GM21423 (cell line): Measurements from ENCODE around the gene EPB42.
"Not testable (repeated sequence)": the region's sequence is repeated elsewhere in the genome, so short reads cannot be mapped to it uniquely, and the experiment has no call there.

Experiments used
- ATAC-seq: cut with Tn5 transposase; IDR thresholded peaks from one replicate; pipeline ENCODE4 v1.9.1; 2021; ENCODE audit warnings: mild to moderate bottlenecking, moderate library complexity; ENCODE audit not compliant: unreplicated experiment

Gene EPB42

DNA sequence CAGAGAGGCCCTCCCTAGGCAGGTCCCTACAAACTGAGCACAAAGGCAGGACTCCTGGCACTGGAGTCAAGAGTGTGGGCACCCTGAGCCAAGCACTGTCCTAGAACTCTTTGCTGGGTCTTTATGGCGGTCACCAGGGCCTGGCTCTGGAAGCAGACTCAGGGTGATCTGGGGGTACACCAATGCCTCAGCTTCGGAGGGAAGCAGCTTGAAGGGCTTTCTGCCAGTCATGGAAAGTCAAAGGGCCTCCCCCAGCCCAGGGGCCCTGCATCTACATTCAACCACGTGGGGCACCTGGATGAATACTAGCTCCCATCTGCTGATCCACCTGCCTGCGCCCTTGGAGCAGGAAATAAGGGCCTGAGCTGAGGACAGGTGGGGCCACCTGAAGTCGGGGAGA is 7.4 kb downstream of the EPB42 start:
- ATAC-seq = no peak

DNA sequence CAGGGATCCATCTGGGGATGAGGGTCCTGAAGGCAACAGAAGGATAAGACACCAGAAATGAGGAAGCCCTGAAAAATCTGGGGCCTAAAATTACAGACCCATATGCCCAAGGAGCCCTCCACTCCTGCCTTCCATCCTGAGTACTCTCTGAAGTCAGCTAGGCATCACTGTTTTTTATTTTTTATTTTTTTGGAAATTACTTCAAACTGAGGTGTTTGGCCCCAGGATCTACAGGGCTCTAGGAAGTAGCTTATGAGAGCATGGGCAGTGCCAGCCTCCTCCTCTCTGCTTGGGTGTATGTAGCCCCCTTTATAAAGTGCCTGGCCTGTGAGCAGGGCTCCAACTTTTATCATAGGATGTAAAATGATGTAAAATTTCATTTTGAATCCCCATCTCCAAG is 7.9 kb downstream of the EPB42 start:
- no peak for ATAC-seq

DNA sequence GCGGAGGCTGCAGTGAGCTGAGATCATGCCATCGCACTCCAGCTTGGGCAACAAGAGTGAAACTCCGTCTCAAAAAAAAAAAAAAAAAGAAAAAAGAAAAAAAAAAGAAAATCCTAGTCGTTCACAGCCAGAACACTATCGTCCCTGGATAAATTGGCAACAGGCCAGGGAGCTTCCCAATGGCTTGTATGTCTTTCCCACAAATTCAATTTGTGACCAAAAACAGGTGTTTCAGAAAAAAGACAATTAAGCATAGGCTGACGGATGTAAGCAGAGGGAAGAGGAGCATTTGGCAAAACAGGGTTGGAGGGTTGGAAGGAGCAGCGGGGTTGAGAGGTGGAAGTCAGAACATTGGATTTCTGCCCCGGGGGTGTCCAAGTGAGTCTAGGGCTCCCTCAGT is 8.5 kb downstream of the EPB42 start:
- no peak for ATAC-seq

DNA sequence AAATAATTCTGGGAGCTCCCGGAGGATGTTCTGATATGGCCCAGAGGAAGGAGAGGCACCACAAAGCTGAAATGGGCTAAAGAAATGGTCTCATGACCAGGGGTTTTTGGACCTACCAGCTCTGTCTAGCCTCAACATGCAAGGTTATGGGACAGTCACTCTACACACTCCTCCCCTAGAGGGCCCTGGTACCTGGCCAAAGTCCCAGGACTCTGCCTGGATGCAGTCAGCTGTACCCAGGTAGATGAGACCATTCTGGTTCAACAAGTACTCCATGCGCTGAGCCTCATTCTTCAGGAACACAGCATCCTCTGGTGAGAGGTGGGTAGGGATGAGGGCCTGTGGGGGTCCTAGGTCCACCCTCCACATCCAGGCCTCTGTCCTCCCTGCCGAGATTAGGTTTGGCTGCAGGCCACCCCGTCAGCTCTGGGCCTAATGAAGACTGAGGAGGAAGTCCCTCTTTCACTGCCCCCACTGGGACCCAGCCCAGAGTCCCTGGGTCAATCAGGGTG is 9.5 kb downstream of the EPB42 start:
- ATAC-seq = no peak

DNA sequence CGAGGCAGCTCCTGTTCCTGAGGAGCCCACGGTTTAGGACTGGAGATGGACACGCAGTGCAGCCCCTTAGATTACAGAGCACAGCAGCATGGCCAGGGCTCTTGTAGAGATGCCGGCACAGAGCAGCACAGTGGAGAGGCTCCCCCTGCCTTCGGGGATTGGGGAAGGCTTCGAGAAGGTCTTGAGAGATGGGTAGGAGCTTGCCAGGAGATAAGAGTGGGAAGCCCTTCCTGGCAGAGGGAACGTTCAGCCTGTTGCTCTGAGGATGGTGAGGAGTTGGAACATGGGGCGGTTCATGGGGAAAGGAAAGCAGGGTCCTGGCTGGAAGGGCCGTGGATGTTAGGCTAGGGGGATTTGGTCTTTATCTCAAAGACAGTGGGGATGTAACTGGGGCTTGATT is 10.0 kb downstream of the EPB42 start:
- no peak for ATAC-seq

DNA sequence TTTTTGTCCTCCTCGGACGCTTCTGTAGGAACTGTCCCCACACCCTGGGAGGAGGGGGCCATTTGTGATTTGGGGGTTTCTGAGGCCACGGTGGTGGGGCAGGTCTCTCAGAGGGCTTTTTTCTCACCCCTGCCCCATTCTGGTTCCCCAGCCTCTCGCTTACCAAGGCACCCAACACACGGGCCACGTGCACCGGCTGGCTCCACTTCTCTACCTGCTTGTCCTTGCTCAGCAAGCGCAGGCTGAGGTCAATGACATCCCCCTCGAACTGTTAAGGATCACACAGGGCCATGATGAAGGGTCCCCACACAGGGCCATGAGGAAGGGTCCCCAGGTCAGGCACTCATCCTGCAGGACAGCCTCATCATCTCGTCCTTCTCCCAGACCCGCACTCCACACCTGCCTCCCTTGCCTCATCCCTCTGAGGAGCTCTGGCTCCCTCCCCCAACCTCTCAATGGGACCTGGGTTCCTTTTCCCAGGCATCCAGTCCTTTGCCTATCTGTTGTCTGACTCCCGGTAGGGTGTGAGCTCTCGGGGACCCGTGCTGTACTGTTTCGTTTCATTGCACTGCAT is 10.6 kb downstream of the EPB42 start:
- ATAC-seq = no peak

DNA sequence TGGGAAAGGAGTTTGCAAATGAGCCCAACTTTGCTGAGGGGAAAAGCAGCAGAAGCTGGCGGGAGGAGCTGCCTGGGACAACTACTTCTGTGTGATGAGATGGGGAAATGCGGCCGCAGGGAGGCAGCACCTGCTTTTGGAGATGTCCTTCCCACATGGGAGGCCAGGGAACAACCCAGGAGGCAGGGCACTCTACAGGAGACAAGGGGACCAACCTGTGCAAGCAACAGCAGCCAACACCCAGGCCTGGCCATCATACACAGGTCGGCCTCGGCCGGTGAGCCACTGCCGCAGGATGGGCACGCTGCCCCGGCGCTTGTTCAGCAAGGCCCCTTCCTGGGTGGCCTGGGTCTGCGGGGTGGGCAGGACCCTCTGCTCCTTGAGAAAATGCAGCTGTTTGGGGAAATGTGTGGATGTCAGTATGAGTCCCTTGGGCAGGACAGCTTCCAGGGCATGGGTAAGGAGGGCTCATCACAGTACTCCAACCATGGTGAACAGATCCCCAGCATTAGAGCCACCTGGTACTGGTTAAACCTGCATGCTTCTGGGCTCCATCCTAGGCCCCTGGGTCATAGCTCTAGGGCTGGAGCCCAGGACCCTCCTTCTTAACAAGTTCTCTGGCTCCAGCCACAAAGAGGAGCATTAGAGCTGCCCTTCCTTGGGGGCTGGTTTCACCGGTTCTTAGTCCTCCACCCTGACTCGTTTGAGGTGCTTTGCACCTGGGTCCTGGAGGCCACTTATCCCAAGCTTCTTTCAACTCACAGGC is 11.6 kb downstream of the EPB42 start:
- no peak for ATAC-seq

DNA sequence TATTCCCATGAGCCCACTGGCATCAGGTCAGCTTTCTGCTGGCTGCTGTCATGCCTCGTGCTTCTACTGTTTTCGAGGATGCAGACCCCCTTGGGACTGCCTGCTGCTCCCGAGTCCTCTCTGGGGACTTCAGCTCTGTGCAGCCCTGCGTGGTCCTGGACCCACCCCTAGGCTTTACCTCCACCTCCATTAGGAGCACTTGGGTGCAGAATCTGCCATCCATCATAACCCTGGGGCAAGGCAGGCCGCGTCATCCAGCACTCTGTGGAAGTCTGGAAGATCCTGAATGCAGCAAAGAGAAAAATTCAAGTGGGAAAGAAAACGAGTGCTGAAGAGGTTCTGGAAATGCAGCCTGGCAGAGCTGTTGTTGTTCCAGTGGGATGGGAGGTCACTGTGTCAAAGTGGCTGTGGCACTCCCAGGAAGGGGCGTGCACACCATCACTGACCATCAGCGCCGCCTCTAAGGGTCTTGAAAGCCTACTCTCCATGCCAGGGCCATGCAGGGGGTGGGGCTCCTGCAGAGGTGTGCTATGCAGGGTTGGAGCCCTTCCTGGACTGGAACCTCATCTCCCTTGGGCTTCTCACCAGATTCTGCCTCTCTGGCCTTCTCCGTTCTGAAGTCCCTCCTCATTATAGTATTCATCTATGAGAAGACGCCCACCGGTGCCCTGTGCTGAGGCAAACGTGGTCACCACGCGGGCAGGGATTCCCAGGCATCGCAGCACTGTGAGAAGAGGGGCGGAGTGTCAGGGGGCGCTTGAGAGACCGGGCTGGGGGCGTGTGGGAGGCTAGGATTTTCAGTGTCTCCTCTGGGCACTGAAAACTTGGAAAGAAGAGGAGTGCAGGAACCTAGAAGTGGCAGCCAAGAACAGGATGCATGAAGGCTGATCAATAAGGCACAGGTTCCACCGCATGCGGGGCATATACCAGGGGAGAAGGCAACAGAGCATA is 12.5 kb downstream of the EPB42 start:
- ATAC-seq = no peak

DNA sequence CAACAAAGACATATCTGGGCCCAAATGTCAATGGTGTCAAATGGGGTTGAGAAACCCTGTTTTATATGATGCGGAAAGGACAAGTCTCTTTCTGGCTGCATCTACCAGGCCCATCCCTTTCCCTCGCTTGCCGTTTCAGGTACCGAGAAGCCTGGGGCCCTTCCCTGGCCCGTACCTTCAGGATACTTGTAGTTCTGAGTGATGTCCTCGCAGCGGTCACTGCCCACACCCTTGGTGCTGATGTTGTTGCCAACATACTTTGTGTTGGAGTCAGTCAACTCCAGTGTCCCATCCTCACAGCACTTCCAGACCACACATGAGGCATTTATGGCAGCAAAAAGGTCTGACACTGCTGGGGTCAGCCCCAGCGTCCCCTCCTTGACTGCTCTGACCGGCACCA is 13.8 kb downstream of the EPB42 start:
- ATAC-seq = no peak

DNA sequence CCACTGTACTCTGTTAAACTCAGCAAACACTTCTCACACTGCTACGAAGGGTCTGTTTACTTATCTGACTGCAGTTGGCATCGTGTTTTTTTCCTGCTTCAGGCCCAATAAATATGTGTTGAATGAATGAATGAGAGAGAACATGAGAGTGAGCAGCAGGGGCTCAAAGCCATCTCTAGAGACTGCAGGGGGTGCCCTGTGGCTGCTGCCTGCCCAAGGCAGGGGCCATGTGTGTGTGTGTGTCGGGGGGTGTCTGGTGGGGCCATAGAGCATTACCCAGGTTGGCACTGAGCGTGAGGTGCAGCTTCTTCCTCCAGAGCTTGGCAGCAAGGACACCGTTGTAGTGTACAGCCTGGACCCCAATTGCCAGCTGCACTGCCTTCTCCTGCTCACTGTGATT is 14.8 kb downstream of the EPB42 start:
- no peak for ATAC-seq

DNA sequence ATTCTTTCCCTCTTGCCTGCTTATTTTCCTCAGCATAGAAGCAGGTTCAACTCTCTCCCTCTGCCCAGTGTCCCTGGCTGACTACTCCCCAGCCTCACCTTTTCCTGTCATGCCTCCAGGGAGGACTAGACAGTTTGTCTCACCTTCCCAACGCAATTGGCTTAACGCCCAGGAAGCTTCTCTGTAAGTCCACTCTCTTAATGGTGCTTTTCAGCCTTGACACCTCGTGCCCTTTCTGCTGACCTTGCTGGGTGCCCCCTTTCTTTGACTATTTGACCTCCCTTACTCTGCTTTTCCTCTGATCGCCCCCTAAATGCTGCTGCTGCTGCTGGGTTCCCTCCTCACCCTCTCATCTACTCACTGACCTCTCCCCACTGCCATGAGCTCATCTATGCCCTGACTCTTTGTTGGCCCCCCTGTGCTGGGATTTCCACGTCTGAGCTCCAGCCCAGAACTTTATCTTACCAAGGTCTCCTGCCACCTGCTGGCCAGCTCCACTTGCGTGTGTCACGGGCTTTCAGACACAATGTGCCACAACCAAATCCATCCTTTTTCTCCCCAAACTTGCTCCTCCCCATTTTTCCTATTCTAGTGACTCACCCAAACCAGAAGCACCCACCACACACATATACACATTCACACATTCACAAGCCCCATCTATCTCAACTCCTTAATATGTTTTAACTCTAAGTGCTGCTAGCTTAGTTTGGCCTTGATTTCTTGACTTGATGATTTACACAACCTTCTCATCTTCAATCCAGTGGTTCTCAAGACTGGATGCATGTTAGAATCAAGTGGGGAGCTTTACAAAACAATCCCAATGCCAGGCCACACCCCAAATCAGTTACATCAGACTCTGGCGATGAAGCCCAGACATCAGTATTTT is 16.6 kb downstream of the EPB42 start:
- no peak for ATAC-seq

DNA sequence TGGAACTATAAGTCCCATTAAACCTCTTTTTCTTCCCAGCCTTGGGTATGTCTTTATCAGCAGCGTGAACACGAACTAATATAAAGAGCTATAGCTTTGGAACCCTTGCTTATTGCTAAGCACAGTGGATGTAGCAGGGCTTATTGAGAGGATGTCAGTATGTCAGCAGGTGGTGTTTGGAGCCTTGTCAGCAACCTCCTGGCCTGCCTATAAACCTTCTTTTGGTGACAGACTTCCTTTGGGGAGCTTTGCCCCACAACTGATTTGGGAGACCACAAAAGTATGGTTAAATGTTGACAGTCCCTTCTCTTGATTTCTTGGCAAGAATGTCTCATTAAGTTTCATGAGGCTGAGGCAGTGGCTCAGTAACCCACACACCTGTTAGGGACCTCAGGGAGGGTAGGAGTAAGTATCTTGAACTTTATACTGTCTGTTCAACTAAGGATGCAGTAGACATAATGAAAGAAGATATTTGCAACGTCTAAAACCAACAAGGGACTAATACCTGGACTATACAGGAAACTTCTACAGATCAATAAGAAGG is 20.8 kb downstream of the EPB42 start:
- ATAC-seq = no peak

DNA sequence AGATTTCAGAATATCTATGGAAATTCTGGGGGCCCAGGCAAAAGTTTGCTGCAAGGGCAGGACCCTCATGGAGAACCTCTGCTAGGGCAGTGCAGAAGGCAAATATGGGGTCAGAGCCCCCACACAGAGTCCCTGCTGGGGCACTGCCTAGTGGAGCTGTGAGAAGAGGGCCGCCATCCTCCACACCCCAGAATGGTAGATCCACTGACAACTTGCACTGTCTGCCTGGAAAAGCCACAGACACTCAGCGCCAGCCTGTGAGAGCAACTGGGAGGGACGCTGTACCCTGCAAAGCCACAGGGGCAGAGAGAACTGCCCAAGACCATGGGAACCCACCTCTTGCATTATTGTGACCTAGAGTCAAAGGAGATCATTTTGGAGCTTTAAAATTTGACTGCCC is 21.8 kb downstream of the EPB42 start:
- ATAC-seq = no peak

DNA sequence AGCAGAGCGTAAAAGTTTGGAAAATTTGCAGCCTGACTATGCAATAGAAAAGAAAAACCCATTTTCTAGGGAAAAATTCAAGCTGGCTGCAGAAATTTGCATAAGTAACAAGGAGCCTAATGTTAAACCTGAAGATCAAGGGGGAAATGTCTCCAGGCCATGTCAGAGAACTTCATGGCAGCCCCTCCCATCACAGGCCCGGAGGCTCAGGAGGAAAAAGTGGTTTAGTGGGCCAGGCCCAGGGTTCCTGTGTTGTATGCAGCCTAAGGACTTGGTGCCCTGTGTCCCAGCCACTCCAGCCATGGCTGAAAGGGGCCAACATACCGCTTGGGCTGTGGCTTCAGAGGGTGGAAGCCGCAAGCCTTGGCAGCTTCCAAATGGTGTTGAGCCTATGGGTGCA is 22.3 kb downstream of the EPB42 start:
- ATAC-seq = not testable (repeated sequence)

DNA sequence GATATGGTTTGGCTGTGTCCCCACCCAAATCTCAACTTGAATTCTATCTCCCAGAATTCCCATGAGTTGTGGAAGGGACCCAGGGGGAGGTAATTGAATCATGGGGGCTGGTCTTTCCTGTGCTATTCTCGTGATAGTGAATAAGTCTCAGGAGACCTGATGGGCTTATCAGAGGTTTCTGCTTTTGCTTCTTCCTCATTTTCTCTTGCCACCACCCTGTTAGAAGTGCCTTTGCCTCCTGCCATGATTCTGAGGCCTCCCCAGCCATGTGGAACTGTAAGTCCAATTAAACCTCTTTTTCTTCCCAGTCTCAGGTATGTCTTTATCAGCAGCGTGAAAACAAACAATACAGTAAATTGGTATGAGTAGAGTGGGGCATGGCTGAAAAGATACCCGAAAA is 23.0 kb downstream of the EPB42 start:
- ATAC-seq = not testable (repeated sequence)

DNA sequence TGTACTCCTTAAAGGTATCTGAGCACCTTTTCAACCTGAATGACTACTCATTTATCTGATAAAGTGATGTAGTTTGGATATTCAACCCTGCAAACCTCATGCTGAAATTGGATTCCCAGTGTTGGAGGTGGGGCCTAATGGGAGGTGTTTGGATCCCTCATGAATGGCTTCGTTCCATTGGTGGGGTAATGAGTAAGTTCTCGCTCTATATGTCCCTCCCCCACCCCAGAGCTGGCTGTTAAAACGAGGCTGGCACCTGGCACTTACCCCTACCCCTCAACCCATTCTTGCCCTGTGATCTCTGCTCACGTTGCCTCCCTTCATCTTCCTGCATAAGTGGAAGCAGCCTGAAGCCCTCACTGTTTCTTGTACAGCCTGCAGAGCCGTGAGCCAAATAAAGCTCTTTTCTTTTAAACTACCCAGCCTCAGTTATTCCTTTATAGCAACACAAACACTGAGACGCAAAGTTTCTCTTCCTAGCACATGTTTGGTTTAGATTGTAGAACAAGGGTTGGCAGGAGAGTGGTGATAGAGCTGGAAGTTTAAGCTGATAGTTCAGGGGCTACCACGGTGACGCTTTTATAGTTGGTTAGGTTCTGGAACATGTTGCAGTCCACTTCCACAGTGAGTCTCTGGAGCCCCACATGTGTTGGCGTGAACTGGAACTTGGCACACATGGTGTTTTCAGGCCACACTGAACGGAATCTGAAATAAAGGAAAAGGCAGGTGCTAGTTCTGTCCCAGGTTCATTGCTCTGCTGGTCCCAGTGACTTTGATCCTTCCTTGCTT is 23.9 kb downstream of the EPB42 start:
- ATAC-seq = no peak

DNA sequence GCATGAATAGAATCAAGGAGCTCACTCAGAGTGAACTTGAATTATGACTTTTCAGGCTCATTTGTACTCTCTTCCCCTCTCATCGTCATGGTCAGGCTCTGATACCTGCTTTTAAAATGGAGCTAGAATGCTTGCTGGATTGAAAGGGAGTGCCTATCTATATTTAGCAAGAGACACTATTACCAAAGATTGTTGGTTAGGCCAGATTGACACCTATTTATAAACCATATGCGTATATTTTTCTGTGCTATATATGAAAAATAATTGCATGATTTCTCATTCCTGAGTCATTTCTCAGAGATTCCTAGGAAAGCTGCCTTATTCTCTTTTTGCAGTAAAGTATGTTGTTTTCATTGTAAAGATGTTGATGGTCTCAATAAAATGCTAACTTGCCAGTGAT is 26.0 kb downstream of the EPB42 start:
- no peak for ATAC-seq

DNA sequence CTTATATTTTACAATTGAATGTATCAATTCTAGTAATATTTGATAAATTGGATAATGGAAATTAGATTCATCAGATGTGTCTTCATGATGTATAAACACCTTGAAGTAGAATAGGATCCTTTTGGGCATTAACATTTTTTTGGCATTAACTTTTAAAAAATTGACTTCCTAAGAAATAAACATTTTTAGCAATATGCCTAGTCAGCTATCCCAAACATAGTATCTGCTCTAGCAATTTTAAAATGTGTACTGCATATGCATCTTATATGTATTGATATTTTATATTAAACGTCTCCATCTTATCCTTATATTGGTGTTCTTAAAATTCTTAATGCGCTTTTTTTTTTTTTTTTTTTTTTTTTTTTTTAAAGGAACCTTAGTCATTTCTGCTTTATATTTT is 27.1 kb downstream of the EPB42 start:
- no peak for ATAC-seq

DNA sequence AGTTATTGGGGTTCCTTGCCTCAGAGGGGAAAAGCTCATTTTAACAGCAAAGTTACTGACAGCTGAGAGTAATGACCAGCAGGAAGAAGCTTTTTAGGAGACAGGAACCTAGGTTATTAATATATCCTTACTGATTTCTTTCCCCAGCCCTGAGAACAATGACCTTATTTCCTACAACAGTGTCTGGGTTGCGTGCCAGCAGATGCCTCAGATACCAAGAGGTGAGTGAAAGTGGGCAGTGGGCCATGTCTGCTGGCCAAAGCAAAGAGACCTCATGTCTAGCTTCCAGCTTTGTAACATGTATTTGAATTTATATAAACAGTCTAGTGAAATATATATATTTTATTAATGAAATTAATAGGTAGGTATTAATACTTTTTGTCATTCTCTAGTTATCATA is 30.6 kb downstream of the EPB42 start:
- no peak for ATAC-seq

DNA sequence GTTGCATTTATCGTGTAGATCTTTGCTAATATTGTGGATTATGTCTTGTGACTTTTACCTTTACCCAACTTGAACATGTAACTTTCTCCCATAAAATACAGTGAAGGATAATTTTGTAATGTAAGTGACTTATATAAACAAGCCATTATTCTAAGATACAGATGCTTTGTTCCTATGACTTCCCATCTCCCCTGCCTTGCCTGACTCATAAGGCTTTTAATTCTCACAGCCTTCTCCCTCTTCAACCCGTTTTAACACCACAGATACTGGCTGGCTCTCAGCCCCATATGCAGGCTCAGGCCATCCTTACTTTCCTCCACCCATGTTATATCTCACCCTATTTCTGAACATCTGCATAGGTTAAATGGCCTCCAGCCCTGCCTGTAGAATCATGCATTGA is 31.5 kb downstream of the EPB42 start:
- ATAC-seq = no peak
